ENCODE measurements around the gene SPECC1.
A peak's percentile ranks its signal among the peaks of the same experiment; 100 is the strongest.
"Not testable (repeated sequence)": the region's sequence is repeated elsewhere in the genome, so short reads cannot be mapped to it uniquely, and the experiment has no call there.

Gene SPECC1, protein sequence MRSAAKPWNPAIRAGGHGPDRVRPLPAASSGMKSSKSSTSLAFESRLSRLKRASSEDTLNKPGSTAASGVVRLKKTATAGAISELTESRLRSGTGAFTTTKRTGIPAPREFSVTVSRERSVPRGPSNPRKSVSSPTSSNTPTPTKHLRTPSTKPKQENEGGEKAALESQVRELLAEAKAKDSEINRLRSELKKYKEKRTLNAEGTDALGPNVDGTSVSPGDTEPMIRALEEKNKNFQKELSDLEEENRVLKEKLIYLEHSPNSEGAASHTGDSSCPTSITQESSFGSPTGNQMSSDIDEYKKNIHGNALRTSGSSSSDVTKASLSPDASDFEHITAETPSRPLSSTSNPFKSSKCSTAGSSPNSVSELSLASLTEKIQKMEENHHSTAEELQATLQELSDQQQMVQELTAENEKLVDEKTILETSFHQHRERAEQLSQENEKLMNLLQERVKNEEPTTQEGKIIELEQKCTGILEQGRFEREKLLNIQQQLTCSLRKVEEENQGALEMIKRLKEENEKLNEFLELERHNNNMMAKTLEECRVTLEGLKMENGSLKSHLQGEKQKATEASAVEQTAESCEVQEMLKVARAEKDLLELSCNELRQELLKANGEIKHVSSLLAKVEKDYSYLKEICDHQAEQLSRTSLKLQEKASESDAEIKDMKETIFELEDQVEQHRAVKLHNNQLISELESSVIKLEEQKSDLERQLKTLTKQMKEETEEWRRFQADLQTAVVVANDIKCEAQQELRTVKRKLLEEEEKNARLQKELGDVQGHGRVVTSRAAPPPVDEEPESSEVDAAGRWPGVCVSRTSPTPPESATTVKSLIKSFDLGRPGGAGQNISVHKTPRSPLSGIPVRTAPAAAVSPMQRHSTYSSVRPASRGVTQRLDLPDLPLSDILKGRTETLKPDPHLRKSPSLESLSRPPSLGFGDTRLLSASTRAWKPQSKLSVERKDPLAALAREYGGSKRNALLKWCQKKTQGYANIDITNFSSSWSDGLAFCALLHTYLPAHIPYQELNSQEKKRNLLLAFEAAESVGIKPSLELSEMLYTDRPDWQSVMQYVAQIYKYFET

GRCh38 chr17:20009302-20010098 lies at the start of gene SPECC1:
Gene SPECC1 (plus strand): TSS chr17:20009359. CDS start chr17:20096652, 87,293 bp downstream.
- DNase-seq (ENCODE audit: low read depth) = peak; percentile 79

DNA sequence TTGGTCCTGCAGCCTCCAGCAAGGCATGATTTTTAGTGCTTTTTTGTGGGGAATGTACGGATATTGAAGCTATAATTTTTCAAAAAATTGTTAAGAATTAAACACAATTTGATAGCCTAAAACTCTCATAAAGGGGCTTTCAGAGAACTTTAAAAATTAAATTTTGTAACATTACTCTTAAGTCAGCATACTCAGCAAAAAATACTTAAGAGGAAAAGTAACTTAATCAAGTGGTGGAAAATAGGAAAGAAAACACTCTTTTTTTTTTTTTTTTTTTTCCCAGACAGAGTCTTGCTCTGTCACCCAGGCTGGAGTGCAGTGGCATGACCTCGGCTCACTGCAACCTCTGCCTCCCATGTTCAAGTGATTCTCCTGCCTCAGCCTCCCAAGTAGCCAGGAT lies 46.2 kb upstream of the SPECC1 start:
- DNase-seq (ENCODE audit: low read depth) = not testable (repeated sequence)

GRCh38 chr17:19973156-19973555 lies 36.0 kb upstream of the SPECC1 start:
- no peak for DNase-seq (ENCODE audit: low read depth)

DNA sequence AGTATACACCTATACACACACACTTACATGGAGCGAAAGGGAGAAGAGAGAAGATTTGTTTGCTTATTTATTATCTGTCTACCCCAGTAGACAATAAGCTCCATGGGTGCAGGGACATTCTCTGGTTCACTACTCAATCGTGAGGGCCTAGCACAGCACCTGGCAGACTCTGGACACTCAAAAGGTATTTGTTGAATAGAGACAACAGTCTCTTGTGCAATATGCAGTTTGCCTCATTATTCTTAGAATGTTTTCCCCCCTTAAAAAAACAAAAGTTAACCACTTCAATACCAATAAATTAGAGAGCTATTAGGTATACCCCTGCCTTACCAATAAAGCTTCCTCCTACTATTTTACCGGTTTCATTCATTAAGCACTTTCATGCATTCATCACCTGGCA lies 33.6 kb upstream of the SPECC1 start:
- DNase-seq (ENCODE audit: low read depth) = no peak

GRCh38 chr17:19977293-19978208 lies 31.6 kb upstream of the SPECC1 start, which contains the start of gene AKAP10:
Gene AKAP10 (minus strand): TSS chr17:19977828. CDS start chr17:19977679, 149 bp downstream.
- DNase-seq (ENCODE audit: low read depth) = peak; percentile 91

GRCh38 chr17:19978209-19978802 lies 30.9 kb upstream of the SPECC1 start:
- no peak for DNase-seq (ENCODE audit: low read depth)

- no peak for DNase-seq (ENCODE audit: low read depth)
Measured at GRCh38 chr17:19978805-19979211, 30.4 kb upstream of the SPECC1 start.

DNA sequence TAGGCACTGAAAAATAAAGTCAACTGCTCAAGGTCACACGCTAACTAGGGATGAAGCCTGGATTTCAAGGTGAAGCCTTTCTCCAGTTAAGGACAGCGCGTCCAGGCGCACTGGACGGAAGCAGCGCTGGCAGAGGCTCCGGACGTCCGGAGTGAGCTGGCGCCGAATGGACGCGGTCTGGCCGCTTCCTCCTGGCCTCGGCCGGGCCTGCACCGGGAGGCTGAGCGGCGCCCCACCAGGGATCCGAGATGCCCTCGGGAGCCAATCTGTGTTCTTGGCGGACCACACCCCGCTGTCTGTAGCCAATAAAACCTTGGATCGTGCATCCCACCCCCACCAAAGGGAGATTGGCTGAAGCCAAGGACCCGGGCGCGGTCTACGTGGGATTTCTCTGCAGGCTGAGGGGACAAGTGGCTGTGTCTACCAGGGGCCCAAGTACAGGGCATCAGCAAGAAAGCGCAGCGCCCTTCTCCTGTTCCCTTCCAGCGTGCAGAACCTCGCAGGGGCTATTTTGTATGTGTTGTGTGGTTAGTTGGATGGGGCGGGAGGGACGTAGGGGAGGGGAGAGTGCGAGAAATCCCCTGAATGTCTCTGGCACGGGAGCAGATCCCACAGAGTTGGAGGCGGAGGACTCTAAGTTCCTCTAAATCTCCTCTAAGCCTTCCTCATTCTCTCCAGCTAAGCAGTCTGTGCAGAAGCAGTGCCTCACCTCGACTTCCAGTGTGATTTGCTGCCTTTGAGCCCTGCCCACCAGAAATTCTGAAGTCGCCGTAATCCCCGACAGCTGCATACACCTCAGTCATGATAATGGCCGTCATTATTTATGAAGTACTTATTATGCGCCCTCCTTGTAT lies 29.0 kb upstream of the SPECC1 start:
- DNase-seq (ENCODE audit: low read depth) = no peak

- no peak for DNase-seq (ENCODE audit: low read depth)
Measured at GRCh38 chr17:19986941-19987861, 22.0 kb upstream of the SPECC1 start.

DNA sequence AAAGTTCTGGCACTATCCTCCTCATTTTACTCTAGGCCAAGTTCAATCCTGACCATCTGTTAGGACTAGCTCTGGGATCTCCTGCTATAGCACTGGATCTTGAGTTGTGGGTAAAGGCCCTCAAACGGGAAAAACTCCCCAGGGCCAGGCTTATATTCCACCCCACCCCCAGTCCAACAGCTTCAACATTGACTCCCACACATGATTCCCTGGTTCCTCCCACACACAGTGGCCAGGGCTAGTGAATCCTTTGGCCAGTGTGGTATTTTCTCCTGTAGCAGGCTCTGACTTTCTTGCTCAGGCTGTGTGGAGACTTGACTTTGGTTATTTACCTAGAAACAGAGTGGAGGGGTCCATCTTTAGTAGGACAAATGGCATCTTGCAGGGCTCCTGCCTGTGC lies 21.3 kb upstream of the SPECC1 start:
- no peak for DNase-seq (ENCODE audit: low read depth)

DNA sequence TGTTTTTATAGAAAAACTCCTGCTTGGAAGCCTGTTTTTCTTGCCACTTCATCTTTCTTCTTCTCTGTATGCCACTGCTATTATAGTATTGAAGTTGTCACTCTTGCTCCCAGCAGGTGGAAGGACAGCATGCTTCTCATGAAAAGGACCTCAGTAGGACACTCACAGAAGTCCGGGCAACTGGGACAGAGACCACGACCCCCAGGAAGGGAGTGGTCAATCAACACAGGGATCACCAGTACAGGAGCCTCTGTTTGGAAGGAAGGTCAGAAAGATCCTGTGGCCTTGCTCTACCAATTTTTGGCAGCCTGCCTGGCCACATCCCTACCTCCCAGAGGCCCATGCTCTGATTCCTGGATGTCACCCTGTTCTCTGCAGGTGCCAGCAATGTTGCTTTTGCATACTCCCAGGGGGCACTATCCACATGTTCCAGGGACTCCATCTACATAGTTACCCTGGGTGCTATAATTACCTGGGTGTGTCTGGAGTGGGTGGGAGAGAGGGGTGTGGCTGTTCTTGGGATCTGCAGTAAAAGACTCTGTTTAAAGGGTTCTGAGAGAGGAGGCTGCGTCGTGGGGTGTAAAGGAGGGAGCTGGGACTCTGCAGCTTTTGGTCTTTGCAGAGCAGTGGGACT lies 17.8 kb upstream of the SPECC1 start:
- DNase-seq (ENCODE audit: low read depth) = no peak

DNA sequence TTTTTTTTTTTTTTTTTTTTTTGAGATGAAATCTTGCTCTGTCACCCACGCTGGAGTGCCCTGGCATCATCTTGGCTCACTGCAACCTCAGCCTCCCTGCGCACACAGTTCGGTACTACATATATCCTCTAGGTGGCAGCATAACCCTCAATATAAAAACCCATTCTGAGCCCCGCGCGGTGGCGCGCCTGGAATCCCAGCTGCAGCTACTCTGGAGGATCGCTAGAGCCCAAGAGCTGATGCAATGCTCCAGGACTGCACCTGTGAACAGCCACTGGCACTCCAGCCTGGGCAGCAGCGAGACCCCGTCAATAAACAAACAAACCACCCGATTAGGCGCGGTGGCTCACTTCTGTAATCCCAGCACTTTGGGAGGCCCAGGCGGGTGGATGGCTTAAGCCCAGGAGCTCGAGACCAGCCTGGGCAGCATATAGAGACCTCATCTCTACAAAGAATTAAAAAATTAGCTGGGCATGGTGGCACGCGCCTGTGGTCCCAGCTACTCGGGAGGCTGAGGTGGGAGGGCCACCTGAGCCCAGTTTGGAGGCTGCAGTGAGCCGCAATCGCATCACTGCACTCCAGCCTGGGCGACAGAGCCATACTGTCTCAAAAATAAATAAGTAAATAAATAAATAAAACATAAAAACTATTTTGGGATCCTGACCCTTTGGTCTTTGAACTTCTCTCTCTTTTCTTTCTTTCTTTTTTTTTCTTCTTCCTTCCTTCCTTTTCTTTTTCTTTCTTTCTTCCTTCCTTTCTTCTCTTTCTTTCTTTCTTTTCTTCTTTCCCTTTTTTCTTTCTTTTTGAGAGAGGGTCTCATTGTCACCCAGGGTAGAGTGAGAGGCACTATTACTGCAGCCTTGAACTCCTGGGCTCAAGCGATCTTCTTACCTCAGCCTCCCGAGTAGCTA lies 16.1 kb upstream of the SPECC1 start:
- DNase-seq (ENCODE audit: low read depth) = peak; percentile 59

DNA sequence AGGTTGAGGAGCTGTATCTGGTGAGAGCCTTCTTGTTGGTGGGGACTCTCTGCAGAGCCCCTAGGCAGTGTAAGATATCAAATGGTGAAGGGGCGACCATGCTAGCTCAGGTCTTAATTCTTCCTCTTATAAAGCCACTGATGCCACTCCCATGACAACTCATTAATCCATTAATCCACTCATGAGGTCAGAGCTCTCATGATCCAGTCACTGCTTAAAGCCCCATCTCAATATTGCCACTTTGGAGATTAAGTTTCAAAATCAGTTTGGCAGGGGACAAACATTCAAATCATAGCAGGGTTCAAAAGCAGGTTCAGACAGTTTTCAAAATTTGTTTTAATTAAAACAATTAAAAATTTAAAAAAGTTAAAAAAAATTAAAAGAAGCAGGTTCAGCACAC lies 13.1 kb upstream of the SPECC1 start:
- DNase-seq (ENCODE audit: low read depth) = no peak

- no peak for DNase-seq (ENCODE audit: low read depth)
Measured at GRCh38 chr17:19996502-19996901, 12.7 kb upstream of the SPECC1 start.

GRCh38 chr17:20008242-20009051 lies 712 bp upstream of the SPECC1 start:
- peak; percentile 1 for DNase-seq (ENCODE audit: low read depth)

- no peak for DNase-seq (ENCODE audit: low read depth)
Measured at GRCh38 chr17:20009052-20009301, 182 bp upstream of the SPECC1 start.

Data from activated gamma-delta T cell treated with anti-CD3 and anti-CD28 coated beads, Interleukin-2, amount 50 U/mL, for 16 hours (primary cell).